Embryonic facial prominence (tissue), 1 donor: ENCODE measurements around the gene PSMA5.
"Not testable (repeated sequence)": the region's sequence is repeated elsewhere in the genome, so short reads cannot be mapped to it uniquely, and the experiment has no call there.

Experiments
- DNase-seq: peaks from one replicate; pipeline ENCODE4 v3.0.0-alpha.2; 2016; ENCODE audit errors: extremely low spot score

PSMA5 gene

GRCh38 chr1:109433322-109433721 is 7.1 kb upstream of the PSMA5 start:
- no peak for DNase-seq

GRCh38 chr1:109432336-109432735 is 6.1 kb upstream of the PSMA5 start:
- no peak for DNase-seq

- no peak for DNase-seq
These were observed 871 bp upstream of the PSMA5 start for GRCh38 chr1:109427171-109427467.

- no peak for DNase-seq
These were observed 612 bp downstream of the PSMA5 start for GRCh38 chr1:109425391-109426280.

GRCh38 chr1:109423498-109423897 is 2.8 kb downstream of the PSMA5 start:
- no peak for DNase-seq

- DNase-seq = no peak
These were observed 13.7 kb downstream of the PSMA5 start for GRCh38 chr1:109412551-109412950.

DNA sequence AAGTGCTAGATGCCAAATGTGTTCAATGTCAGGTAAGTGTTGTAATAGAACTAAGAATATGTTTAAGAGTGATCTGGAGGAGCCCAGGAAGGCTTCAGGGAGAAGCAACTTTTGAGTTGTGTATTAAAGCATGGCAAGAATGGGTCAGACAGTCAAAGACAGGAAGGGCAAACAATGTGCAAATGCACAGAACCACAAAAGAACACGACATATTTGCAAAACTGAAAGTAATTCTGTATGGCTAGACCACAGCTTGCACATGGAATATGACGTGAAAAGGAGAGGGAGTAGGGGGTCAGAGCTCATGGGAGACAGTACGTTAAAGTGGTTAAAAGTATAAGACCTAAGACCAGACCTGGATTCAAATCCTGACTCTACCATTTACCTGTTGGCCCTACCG is 21.4 kb downstream of the PSMA5 start:
- DNase-seq = no peak

- no peak for DNase-seq
These were observed 24.2 kb downstream of the PSMA5 start for GRCh38 chr1:109402025-109402424.

DNA sequence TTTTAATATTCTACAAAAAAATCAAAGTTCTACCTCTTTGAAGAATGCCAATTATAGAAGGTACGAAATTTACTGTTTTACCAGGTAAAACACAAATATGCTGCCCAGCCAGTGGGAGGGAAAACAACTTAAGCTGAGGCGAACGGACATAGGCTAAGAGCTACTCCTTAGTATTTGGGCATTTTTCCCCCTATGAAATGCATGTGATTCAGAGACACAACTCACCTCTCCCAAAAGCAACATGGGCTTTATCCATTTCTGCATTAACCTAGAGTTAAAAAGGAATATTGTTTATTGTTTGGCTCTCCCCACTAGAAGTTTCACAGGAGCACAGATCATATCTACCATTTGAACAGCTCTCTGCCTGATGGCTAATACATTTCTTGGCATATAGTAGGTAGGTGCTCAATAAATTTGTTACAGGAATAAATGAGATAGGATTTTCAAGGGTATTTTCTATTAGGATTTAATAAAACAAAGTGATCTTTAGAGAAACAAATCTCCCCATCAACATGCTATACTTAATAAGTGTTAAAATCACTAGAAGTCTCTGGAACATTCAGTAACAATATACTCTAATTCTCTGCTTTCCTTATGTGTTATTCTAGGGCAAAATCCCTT is 26.1 kb downstream of the PSMA5 start:
- DNase-seq = no peak

DNA sequence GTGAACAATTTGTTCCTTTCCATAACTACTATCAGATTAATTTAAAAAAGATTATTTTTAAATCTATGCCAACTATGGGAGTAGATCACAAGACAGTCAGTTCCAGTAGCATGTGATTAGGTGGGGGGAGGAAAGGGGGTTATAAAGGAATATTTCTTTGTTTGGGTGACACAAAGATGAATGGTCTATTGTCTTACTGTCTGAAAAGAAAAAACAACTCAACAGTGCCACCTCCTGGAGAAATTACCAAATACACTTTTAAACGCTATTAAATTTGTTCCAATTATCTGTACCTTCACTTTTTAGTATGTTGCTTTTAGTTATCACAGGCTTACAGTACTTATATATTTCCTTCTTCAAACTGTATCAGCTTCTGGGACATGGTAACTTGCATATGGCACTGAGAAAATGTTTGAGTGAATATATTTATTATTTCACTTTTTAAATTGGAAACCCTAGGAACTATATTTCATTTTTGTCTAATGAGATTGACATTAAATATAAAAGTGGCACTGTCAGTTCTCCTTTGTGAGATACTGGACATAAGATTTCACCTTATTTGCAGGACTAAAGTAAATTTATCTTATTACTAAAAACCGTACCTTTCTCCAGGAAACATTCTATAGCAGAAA is 26.8 kb downstream of the PSMA5 start:
- DNase-seq = peak; percentile 61

DNA sequence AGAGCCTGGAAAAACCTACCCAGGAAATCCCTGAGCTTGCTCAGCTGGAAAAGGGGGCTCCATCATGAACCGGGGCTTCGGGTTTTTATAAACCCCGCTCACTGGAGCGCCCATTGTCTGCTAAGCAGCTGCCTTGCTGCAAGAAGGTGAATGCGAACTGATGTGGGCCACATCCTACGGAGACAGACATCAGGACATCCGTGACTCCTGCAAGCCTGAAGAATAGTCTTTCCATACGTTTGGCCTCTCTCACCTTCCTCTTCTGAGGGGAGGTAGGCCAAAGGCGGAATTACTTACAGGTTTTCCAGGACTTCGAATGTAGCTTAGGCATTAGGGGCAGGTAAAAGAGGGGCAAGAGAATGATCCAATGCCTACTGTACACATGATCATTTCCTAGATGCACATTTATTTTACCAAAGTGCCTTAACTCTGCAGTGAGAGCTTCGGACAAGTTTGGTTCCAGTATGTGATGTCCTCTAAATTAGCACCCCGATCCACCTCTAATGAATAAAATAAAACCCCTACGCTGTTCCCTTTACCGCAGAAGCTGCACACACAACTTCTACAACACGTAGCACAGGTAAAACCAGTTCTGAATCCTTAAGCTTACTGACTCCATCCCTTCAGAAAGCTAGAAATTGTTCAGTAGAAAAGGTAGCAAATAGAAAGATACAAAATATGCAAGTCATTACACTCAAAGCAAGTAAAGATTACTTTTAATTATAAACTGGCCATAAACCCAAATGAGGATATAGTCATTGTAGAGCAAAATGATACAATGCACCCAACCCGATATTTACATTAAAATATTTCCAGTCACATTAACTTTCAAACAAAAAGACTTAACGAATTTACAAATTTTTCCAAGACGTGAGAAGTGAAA is 27.7 kb downstream of the PSMA5 start:
- no peak for DNase-seq

- DNase-seq = peak; percentile 80
These were observed 28.5 kb downstream of the PSMA5 start, which contains the start of gene SORT1 for GRCh38 chr1:109397581-109398342. TSS of gene SORT1 (minus strand) at chr1:109397918. CDS start at chr1:109397892, 26 bp downstream.

DNA sequence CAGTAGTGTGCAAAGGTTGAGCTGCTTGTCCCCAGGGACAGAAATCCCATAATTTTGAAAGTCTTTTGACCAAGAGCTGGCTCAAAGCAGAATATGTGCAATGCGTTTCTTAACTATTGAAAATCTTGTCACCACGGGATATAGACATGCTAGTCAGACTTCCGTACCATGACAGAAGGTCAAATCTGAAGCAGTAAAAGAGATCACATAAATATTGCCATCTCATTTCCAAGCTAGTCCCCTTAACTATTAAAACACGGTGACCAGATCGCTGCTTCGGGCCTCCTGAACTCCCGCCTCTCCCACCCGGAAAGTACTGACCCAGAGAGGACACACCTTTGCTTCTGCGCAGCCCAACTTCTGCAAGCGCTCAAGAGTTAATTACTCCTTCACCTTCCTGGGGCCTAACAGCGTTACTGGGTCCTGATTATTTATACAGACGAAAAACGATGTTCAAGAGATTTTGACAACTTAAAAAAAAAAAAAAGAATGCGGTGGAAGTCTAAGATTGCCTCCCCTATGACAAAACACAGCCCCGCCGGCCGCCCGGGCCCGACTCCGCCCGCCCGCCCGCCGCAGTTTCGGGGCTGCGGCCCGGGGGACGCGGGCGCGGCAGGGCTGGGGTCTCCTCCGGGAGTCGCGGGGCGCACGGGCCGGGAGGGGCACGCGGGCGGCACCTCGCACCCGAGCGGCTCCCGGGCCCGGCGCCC is 29.2 kb downstream of the PSMA5 start:
- DNase-seq = no peak

GRCh38 chr1:109396513-109396839 is 29.8 kb downstream of the PSMA5 start:
- DNase-seq = no peak

DNA sequence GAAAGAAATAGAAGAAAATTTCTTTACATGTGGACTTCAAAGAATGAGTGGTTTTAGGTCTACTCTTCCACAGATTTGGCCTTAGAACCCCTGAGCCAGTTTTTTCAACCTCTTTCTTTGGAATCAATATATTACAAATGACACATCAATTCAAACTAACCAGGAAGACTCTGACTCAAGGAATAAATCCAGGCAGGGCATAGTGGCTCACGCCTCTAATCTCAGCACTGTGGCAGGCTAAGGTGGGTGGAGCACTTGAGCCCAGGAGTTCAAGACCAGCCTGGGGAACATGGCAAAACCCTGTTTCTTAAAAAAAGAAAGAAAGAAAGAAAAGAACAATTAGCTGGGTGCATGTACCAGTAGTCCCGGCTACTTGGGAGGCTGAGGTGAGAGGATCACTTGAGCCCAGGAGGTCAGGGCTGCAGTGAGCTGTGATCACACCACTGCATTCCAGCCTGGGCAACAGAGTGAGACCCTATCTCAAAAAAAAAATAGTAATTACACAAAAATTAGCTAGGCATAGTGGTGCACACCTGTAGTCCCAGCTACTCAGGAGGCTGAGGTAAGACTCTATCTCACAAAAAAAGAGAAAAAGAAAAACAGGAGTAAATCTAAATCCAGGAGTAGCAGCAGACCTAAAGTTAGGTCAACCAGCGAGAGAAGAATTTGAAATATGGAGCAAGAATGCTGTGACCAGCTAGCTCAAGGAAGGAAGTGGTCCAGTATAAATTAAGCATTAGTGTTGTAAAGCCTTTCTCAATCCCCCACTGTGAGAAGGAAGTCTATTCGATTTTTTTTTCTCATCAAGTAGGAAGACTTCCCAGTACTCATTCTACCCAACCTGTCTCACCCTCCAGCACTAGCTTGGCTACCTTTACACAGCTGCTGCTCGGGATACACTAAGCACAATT is 30.4 kb downstream of the PSMA5 start:
- DNase-seq = no peak

- DNase-seq = not testable (repeated sequence)
These were observed 31.0 kb downstream of the PSMA5 start for GRCh38 chr1:109395282-109395599.

DNA sequence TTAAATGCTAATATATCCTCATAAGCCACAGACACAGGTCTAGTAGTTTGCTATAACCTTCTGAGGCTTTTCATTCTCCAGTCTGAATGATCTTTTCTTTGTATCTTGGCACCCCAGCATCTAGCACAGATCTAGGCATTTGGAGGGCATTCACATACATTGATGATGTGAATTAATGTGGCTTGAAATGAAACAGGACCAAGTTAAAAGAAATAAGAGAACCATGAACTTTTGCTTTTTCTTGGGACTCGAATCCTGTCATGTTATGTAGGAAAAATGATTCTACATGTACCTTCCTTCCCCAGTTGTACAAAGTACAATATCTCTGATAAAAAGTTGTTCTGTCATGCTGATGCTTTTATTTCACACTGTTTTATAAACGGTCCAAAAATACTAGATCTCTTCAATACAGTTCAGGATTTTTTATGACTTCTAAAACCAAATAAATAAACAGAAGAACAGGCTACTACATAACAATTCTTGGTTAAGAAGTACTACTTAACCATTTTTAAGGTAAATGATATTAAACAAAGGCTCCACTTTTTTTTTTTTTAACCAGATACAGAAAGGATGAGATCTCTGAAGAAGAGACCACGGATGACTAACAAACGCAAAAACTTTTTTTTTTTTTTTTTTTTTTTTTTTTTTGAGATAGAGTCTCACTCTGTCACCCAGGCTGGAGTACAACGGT is 31.5 kb downstream of the PSMA5 start:
- no peak for DNase-seq

- no peak for DNase-seq
These were observed 32.5 kb downstream of the PSMA5 start for GRCh38 chr1:109393617-109394233.
